Heart left ventricle (tissue), 16 donors: Measurements from ENCODE around the gene MCM10. TPM values are rescaled to one million over a fixed set of nuclear protein-coding genes. Genes with fewer than 3 reads are reported as not detected.

ENCODE experiments used
- ATAC-seq, 4 donors: fragments of 200-7000 bp; cut with Tn5 transposase; one replicate each; pipeline ENCODE4 v1.9.1; 2020 to 2022; ENCODE audit warnings: moderate library complexity in 4 of 4, mild to moderate bottlenecking in 3 of 4, moderate number of reproducible peaks in 1 of 4
- DNase-seq, 5 donors: peaks; one replicate each; pipeline ENCODE4 v3.0.0-alpha.2; 2020
- H3K27ac ChIP-seq, 12 donors: fragments of 200-600 bp; sonication (generic) in 4 of 12; one replicate each; pipeline versions ENCODE4 v1.5.0 to v1.8.0; 2016 to 2022; ENCODE audit warnings: mild to moderate bottlenecking in 2 of 12
- H3K27me3 ChIP-seq, 9 donors: fragments of 200-600 bp; sonication (generic) in 2 of 9; one replicate each; pipeline versions ENCODE4 v1.5.1 to v1.8.0; 2016 to 2022; ENCODE audit warnings: mild to moderate bottlenecking in 3 of 9
- H3K36me3 ChIP-seq, 9 donors: fragments of 200-600 bp; sonication (generic) in 2 of 9; one replicate each; pipeline versions ENCODE4 v1.5.0 to v1.8.0; 2018 to 2022; ENCODE audit warnings: mild to moderate bottlenecking in 2 of 9
- H3K4me1 ChIP-seq, 12 donors: fragments of 200-600 bp; sonication (generic) in 4 of 12; one replicate each; pipeline versions ENCODE4 v1.5.0 to v1.8.0; 2016 to 2022; ENCODE audit warnings: mild to moderate bottlenecking in 3 of 12
- H3K4me3 ChIP-seq, 12 donors: fragments of 200-600 bp; sonication (generic) in 4 of 12; one replicate each; pipeline versions ENCODE4 v1.5.0 to v1.8.0; 2017 to 2022; ENCODE audit warnings: mild to moderate bottlenecking in 9 of 12, moderate library complexity in 4 of 12
- H3K9me3 ChIP-seq, 12 donors: fragments of 200-600 bp; sonication (generic) in 4 of 12; one replicate each; pipeline versions ENCODE4 v1.5.0 to v1.8.0; 2016 to 2022; ENCODE audit warnings: mild to moderate bottlenecking in 1 of 12
- POLR2A ChIP-seq, 2 donors: fragments of 450-650 bp; IDR thresholded peaks; one replicate each; pipeline ENCODE4 v1.6.1; 2017; ENCODE audit warnings: antibody characterized with exemption in 2 of 2, mild to moderate bottlenecking in 2 of 2, moderate library complexity in 2 of 2
- WGBS, 4 donors: extraction: QIAGEN DNeasy Blood & Tissue Kit in 2 of 4; methylation state at CpG; one replicate each; pipeline versions ENCODE4 v1.1.5 to v1.1.7; 2013 to 2018; 5-methylcytosine and 5-hydroxymethylcytosine counted together
- intact Hi-C, 10 donors: fragments of 100-400 bp; cut with DNase I; formaldehyde crosslinking; loops; one replicate each; pipeline versions ENCODE4 v1.11.1 to v1.14.2; 2022
- polyA plus RNA-seq, 2 donors: library from polyadenylated mRNA; stranded (reverse); fragments of 200-250 nt; gene quantifications; one replicate each; pipeline ENCODE4 v1.2.3, GENCODE V29; 2013
- total RNA-seq, 9 donors: library from RNA; depleted of rRNA in 2 of 9; stranded (reverse); fragments of >200 nt in 2 of 9; fragmentation: NEBNext Ultra II Directional in 3 of 9; extraction: Animal tissue kit (Norgen Biotek cat#: 25700) in 3 of 9; gene quantifications; one replicate each; pipeline versions ENCODE4 v1.1.0 to v1.2.4, GENCODE V29; 2016 to 2023
- TF ChIP-seq, protein P1 (sequence below), 12 donors: fragments of 200-600 bp; sonication (generic) in 4 of 12; IDR thresholded peaks; one replicate each; pipeline versions ENCODE4 v1.5.0 to v1.8.0; 2018 to 2022; ENCODE audit warnings: antibody characterized with exemption in 12 of 12, mild to moderate bottlenecking in 5 of 12
- donor health status: ischemic (EF 13 %, LVEDD 7.1; RV severe dilation, severe dysfunction).
- donor health status: healthy with polysubstance abuse.
- donor health status: DM: no; HTN: yes; CAD: no.
- donor health status: DM: no; HTN: no; CAD: no.
- donor health status: ischemic (EF 25% LVEDD 6.9; RV normal size, moderate dysfunction).
- donor health status: ischemic (EF 25% LVEDD 5.7; RV mildly dilated, moderate dysfunction).
- donor health status: healthy.
- donor health status: DM: yes; HTN: yes; CAD: no.
- donor health status: ischemic (EF 35%, LVEDD 5.7; RV mildly dilated, moderate dysfunction).
- donor health status: nonischemic (EF 11% LVEDD 7.7; RV severe dilation, severe dysfunction).
- donor health status: DM: yes; HTN: yes; CAD: no.
- donor health status: PGD.
- donor health status: ischemic (EF 29% LVEDD 5.4; RV normal size, mild dysfunction).
- donor health status: nonischemic (EF 23%, LVEDD 6.1; RV moderate dilation, normal function).

Gene MCM10
- total and polyA plus RNA-seq, 11 donors: 0.11 to 4.2 (median 0.24) TPM; not detected in 3

DNA sequence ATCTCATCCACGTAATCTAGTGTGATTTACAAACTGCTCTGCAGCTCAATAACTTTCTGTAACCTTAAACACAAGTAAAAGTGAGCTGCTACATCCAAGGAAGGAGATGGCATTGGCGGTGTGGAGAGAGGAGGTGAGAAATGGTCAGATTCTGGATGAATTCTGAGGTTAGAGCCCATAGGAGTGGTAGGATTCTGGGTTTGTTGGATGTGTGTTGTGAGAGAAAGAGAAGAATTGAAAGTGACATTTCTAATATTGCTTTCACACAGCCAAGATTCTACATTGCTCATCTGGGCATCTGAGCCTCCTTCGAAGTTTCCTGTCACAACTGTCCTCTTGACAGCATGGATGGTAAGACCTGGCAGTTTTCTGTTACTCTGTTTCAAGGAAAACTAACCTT is 2.5 kb downstream of the MCM10 start:
- DNase-seq (no peak), ATAC-seq (no peak)
- intact Hi-C loops: loop anchor here in 7 of 10 donors (5.0 to 10.0 kb wide), 10 partner anchors 111 to 371 kb away; partner anchors contain the start of genes BEND7 (in 2 of the 7), PHYH (in 2 of the 7) and SEPHS1 (in 1 of the 7)
- Histone ChIP-seq H3K36me3 (no peaks in the 10 kb centered on the region), H3K27ac (no peak overlapping the region), H3K4me3 (no peak overlapping the region), H3K4me1 (peaks cover 0 to 18% (median 9%) of the 10 kb centered on the region in 12 donors), H3K9me3 (no peaks in the 10 kb centered on the region), H3K27me3 (no peaks in the 10 kb centered on the region)
- WGBS, 4 donors: 90 to 97% (median 91%) methylated on average over 3 of the region's 3 CpGs
- TF ChIP-seq, protein P1, sequence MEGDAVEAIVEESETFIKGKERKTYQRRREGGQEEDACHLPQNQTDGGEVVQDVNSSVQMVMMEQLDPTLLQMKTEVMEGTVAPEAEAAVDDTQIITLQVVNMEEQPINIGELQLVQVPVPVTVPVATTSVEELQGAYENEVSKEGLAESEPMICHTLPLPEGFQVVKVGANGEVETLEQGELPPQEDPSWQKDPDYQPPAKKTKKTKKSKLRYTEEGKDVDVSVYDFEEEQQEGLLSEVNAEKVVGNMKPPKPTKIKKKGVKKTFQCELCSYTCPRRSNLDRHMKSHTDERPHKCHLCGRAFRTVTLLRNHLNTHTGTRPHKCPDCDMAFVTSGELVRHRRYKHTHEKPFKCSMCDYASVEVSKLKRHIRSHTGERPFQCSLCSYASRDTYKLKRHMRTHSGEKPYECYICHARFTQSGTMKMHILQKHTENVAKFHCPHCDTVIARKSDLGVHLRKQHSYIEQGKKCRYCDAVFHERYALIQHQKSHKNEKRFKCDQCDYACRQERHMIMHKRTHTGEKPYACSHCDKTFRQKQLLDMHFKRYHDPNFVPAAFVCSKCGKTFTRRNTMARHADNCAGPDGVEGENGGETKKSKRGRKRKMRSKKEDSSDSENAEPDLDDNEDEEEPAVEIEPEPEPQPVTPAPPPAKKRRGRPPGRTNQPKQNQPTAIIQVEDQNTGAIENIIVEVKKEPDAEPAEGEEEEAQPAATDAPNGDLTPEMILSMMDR (IDR thresholded peaks at IDR 0.05): no peak
- no peak for TF ChIP-seq POLR2A (IDR thresholded peaks at IDR 0.05)

DNA sequence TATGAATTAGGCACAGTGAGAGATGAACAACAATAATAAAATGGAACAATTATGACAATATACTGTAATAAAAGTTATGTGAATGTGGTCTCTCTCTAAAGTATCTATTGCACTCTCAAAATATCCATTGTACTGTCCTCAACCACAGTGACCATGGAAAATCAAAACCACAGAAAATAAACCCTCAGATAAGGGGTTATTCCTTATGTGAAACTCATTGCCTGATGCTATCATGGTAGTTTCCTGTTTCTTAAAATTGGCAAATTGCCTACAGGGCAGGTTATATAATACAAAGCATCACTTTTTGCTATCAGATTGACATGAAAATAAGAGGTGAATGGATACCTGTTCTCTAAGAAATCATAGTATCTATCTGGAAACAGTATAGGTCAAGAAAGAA is 3.8 kb downstream of the MCM10 start:
- intact Hi-C loops: loop anchor here in 7 of 10 donors (10.0 kb wide), 7 partner anchors 110 to 370 kb away; partner anchors contain the start of genes BEND7 (in 2 of the 7) and PHYH (in 1 of the 7)

DNA sequence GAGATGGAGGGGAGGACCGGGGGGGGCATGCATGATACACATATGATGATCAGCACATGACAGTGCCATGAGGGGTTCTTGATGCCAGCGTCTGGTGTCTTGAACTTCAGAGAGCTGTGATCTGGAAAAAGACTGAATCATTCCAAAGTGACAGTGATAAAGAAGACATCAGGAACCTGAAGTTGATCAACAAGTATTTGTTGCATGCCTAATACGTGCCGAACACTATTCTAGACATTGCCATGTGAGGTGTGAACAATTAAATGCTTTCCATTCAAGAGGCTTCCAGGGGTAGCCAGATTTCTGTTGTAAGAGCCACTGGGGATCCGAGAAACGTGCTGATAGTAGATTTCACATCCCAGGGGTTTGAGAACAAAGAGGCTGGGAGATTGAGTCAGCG is 6.2 kb downstream of the MCM10 start:
- Histone ChIP-seq H3K4me1 (no peaks in the 10 kb centered on the region), H3K27me3 (no peaks in the 10 kb centered on the region), H3K4me3 (no peak overlapping the region), H3K27ac (no peak overlapping the region), H3K9me3 (no peaks in the 10 kb centered on the region), H3K36me3 (no peaks in the 10 kb centered on the region)
- DNase-seq: no peak
- ATAC-seq: no peak
- intact Hi-C loops: loop anchor here in 7 of 10 donors (10.0 kb wide), 7 partner anchors 107 to 367 kb away; partner anchors contain the start of genes BEND7 (in 2 of the 7) and PHYH (in 1 of the 7)
- TF ChIP-seq, protein P1 (IDR thresholded peaks at IDR 0.05): no peak
- no peak for TF ChIP-seq POLR2A (IDR thresholded peaks at IDR 0.05)
- 89 to 97% (median 93%) methylated on average over 7 of the region's 7 CpGs for WGBS, 4 donors

More for the DNA sequence above, 3.8 kb downstream of the MCM10 start:
- TF ChIP-seq POLR2A (IDR thresholded peaks at IDR 0.05): no peak
- TF ChIP-seq, protein P1 (IDR thresholded peaks at IDR 0.05): no peak
- Histone ChIP-seq H3K27me3 (no peaks in the 10 kb centered on the region), H3K27ac (no peak overlapping the region), H3K9me3 (no peaks in the 10 kb centered on the region), H3K4me3 (no peak overlapping the region), H3K36me3 (no peaks in the 10 kb centered on the region), H3K4me1 (peaks cover 0 to 18% (median 9%) of the 10 kb centered on the region in 12 donors)
- DNase-seq: no peak
- ATAC-seq: no peak

DNA sequence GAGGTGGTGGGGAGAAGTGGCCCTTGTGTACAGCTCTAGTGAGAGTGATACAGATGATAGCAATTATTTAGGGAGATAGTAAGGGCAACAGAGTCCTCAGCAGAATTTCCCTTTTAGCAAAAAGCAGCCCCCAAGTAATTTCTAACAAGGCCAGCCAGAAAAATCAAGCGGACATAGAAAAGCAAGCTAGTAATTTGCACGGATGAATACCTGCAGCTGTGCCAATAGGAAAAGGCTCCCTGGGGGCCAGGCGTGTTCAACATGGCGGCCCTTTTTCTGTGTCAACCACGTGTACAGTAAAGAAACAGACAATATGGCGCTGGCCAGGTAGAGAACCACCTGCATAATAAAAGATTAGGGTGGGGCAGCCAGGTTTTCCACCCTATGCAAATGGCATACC is 7.4 kb downstream of the MCM10 start:
- no peak for ATAC-seq

More for the DNA sequence above, 7.4 kb downstream of the MCM10 start:
- 92 to 96% (median 93%) methylated on average over 6 of the region's 6 CpGs for WGBS, 4 donors
- no peak overlapping the region for H3K4me3 ChIP-seq
- H3K27me3 ChIP-seq: no peaks in the 10 kb centered on the region
- TF ChIP-seq POLR2A (IDR thresholded peaks at IDR 0.05): no peak
- TF ChIP-seq, protein P1 (IDR thresholded peaks at IDR 0.05): no peak
- DNase-seq: no peak
- H3K9me3 ChIP-seq: no peaks in the 10 kb centered on the region
- no peaks in the 10 kb centered on the region for H3K36me3 ChIP-seq
- intact Hi-C loops: loop anchor here in 7 of 10 donors (10.0 kb wide), 7 partner anchors 106 to 366 kb away; partner anchors contain the start of genes BEND7 (in 2 of the 7) and PHYH (in 1 of the 7)
- H3K27ac ChIP-seq: no peak overlapping the region
- no peaks in the 10 kb centered on the region for H3K4me1 ChIP-seq
